Muscle of back (tissue), 11 donors: ENCODE measurements around the gene NCMAP. TPM values are rescaled to one million over a fixed set of nuclear protein-coding genes. Genes with fewer than 3 reads are reported as not detected.
"Not testable (repeated sequence)": the region's sequence is repeated elsewhere in the genome, so short reads cannot be mapped to it uniquely, and the experiment has no call there.

Source experiments
- DNase-seq, 3 donors: peaks; one replicate each; pipeline versions ENCODE4 v3.0.0 to v3.0.0-alpha.2; 2013
- polyA plus RNA-seq, 10 donors: library from polyadenylated mRNA; unstranded; fragments of 120-200 nt; gene quantifications; one replicate each; pipeline ENCODE4 v1.2.1, GENCODE V29; 2013; ENCODE audit not compliant: insufficient read length in 10 of 10

NCMAP gene
- polyA plus RNA-seq, 10 donors, result 0.04 to 0.21 (median 0.05) TPM; not detected in 3

- no peak for DNase-seq
These were observed 14.1 kb upstream of the NCMAP start for GRCh38 chr1:24541711-24542346.

GRCh38 chr1:24544239-24544638 lies 11.6 kb upstream of the NCMAP start:
- no peak for DNase-seq

GRCh38 chr1:24545662-24546061 lies 10.2 kb upstream of the NCMAP start:
- DNase-seq, result no peak

- DNase-seq, result no peak
These were observed 8.7 kb upstream of the NCMAP start for GRCh38 chr1:24547195-24547594.

- no peak for DNase-seq
These were observed 7.8 kb upstream of the NCMAP start for GRCh38 chr1:24548070-24548469.

GRCh38 chr1:24549210-24549609 lies 6.7 kb upstream of the NCMAP start:
- DNase-seq, result not testable (repeated sequence)

GRCh38 chr1:24551290-24551959 lies 4.5 kb upstream of the NCMAP start:
- no peak for DNase-seq

- peak in 2 of 3 donors; percentile 34 to 61 for DNase-seq
These were observed 3.8 kb upstream of the NCMAP start for GRCh38 chr1:24551960-24552571.

- DNase-seq, result no peak
These were observed 2.0 kb upstream of the NCMAP start for GRCh38 chr1:24553931-24554330.

- DNase-seq, result no peak
These were observed 1.2 kb upstream of the NCMAP start for GRCh38 chr1:24554714-24555113.

GRCh38 chr1:24556414-24556795 lies 518 bp downstream of the NCMAP start:
- no peak for DNase-seq

GRCh38 chr1:24557220-24557619 lies 1.3 kb downstream of the NCMAP start:
- DNase-seq, result no peak

- no peak for DNase-seq
These were observed 1.8 kb downstream of the NCMAP start for GRCh38 chr1:24557711-24558131.

- no peak for DNase-seq
These were observed 2.6 kb downstream of the NCMAP start for GRCh38 chr1:24558455-24558854.

GRCh38 chr1:24558902-24559791 lies 3.3 kb downstream of the NCMAP start:
- peak in 2 of 3 donors; percentile 26 to 46 for DNase-seq

GRCh38 chr1:24560361-24560760 lies 4.5 kb downstream of the NCMAP start:
- DNase-seq, result no peak

GRCh38 chr1:24562625-24563024 lies 6.7 kb downstream of the NCMAP start:
- DNase-seq, result no peak

- DNase-seq, result no peak
These were observed 8.8 kb downstream of the NCMAP start for GRCh38 chr1:24564695-24565094.

GRCh38 chr1:24566236-24566867 lies 10.5 kb downstream of the NCMAP start:
- no peak for DNase-seq

GRCh38 chr1:24567792-24568388 lies 12.0 kb downstream of the NCMAP start:
- no peak for DNase-seq

GRCh38 chr1:24568475-24568874 lies 12.6 kb downstream of the NCMAP start:
- no peak for DNase-seq
